NCI-H446 treated with DMSO at 0.1 percent for 48 hours (cell line): ENCODE data around the gene PLXND1.

Experiments
- DNase-seq: peaks from one replicate; lab custom pipeline; 2025; lab: John Stamatoyannopoulos, UW

Gene PLXND1

GRCh38 chr3:129561619-129562248 lies 44.7 kb downstream of the PLXND1 start:
- no peak for DNase-seq

GRCh38 chr3:129560911-129561594 lies 45.4 kb downstream of the PLXND1 start:
- no peak for DNase-seq

GRCh38 chr3:129560269-129560787 lies 46.1 kb downstream of the PLXND1 start:
- no peak for DNase-seq

- no peak for DNase-seq
These were observed 46.9 kb downstream of the PLXND1 start for GRCh38 chr3:129559565-129560079.

GRCh38 chr3:129558772-129559564 lies 47.5 kb downstream of the PLXND1 start:
- no peak for DNase-seq

- no peak for DNase-seq
These were observed 48.2 kb downstream of the PLXND1 start for GRCh38 chr3:129558081-129558771.

- no peak for DNase-seq
These were observed 49.0 kb downstream of the PLXND1 start for GRCh38 chr3:129557548-129557894.

GRCh38 chr3:129556890-129557547 lies 49.5 kb downstream of the PLXND1 start:
- no peak for DNase-seq

GRCh38 chr3:129556358-129556695 lies 50.1 kb downstream of the PLXND1 start:
- DNase-seq = no peak

GRCh38 chr3:129555616-129556357 lies 50.7 kb downstream of the PLXND1 start:
- no peak for DNase-seq

- no peak for DNase-seq
These were observed 51.3 kb downstream of the PLXND1 start for GRCh38 chr3:129555153-129555550.

GRCh38 chr3:129554356-129555152 lies 51.9 kb downstream of the PLXND1 start:
- no peak for DNase-seq

GRCh38 chr3:129553719-129554118 lies 52.8 kb downstream of the PLXND1 start:
- DNase-seq = no peak

- no peak for DNase-seq
These were observed 53.3 kb downstream of the PLXND1 start for GRCh38 chr3:129553171-129553570.

GRCh38 chr3:129552287-129553050 lies 54.0 kb downstream of the PLXND1 start:
- DNase-seq = no peak

- no peak for DNase-seq
These were observed 56.7 kb downstream of the PLXND1 start for GRCh38 chr3:129549805-129550204.

- DNase-seq = no peak
These were observed 57.3 kb downstream of the PLXND1 start for GRCh38 chr3:129549006-129549800.
